ENCODE results near the gene RASGRF1. TPM values are rescaled to one million over a fixed set of nuclear protein-coding genes. Genes with fewer than 3 reads are reported as not detected.

Gene RASGRF1
- total RNA-seq, 1 donor from 2014 or later, result not detected

- peaks cover 1% of the 10 kb centered on the region for H3K27me3 Mint-ChIP-seq (ENCODE audit: unreplicated experiment)
- peaks cover 3% of the 10 kb centered on the region for H3K36me3 Mint-ChIP-seq (ENCODE audit: low read depth, unreplicated experiment)
- H3K27ac Mint-ChIP-seq (ENCODE audit: unreplicated experiment), result no peak overlapping the region
- no peak overlapping the region for H3K4me3 Mint-ChIP-seq (ENCODE audit: unreplicated experiment)
- H3K9me3 Mint-ChIP-seq (ENCODE audit: unreplicated experiment), result no peaks in the 10 kb centered on the region
- H3K4me1 Mint-ChIP-seq (ENCODE audit: unreplicated experiment), result no peaks in the 10 kb centered on the region
- no peak for DNase-seq (ENCODE audit: low spot score)
- TF ChIP-seq CTCF (IDR thresholded peaks at IDR 0.05; ENCODE audit: unreplicated experiment), result no peak
These were observed 31.5 kb downstream of the RASGRF1 start for GRCh38 chr15:79059081-79059572.

- TF ChIP-seq CTCF (IDR thresholded peaks at IDR 0.05; ENCODE audit: unreplicated experiment), result no peak
- no peaks in the 10 kb centered on the region for H3K4me1 Mint-ChIP-seq (ENCODE audit: unreplicated experiment)
- no peak for DNase-seq (ENCODE audit: low spot score)
- peaks cover 2% of the 10 kb centered on the region for H3K27me3 Mint-ChIP-seq (ENCODE audit: unreplicated experiment)
- no peak overlapping the region for H3K4me3 Mint-ChIP-seq (ENCODE audit: unreplicated experiment)
- H3K36me3 Mint-ChIP-seq (ENCODE audit: low read depth, unreplicated experiment), result peaks cover 3% of the 10 kb centered on the region
- no peaks in the 10 kb centered on the region for H3K9me3 Mint-ChIP-seq (ENCODE audit: unreplicated experiment)
- no peak overlapping the region for H3K27ac Mint-ChIP-seq (ENCODE audit: unreplicated experiment)
These were observed 32.2 kb downstream of the RASGRF1 start for GRCh38 chr15:79058260-79058850.

DNA sequence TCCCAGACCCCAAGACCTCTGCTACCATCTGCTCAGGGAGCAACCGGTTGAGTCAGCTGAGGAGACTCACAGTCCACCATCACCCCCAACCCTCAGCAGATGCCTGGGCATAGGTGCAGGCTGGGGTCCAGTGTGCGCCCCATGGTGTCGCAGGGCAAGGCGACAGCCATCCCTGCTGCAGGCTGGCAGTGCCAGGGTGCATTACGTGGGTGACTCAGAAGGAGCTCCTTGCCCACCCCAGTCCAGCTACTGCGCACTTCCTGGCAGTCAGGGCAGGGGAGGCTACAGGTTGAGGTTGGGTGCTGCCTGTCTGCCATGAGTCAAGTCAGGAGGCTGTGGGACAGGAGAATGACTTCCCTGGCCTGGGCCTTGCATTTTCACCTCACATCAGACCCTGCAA is 33.5 kb downstream of the RASGRF1 start:
- TF ChIP-seq CTCF (IDR thresholded peaks at IDR 0.05; ENCODE audit: unreplicated experiment), result no peak
- Mint-ChIP-seq H3K4me1 (ENCODE audit: unreplicated experiment) (no peaks in the 10 kb centered on the region), H3K27me3 (ENCODE audit: unreplicated experiment) (peaks cover 4% of the 10 kb centered on the region), H3K9me3 (ENCODE audit: unreplicated experiment) (no peaks in the 10 kb centered on the region), H3K27ac (ENCODE audit: unreplicated experiment) (no peak overlapping the region), H3K4me3 (ENCODE audit: unreplicated experiment) (no peak overlapping the region), H3K36me3 (ENCODE audit: low read depth, unreplicated experiment) (peaks cover 3% of the 10 kb centered on the region)
- no peak for DNase-seq (ENCODE audit: low spot score)

GRCh38 chr15:79054350-79054749 is 36.2 kb downstream of the RASGRF1 start:
- H3K27me3 Mint-ChIP-seq (ENCODE audit: unreplicated experiment), result peaks cover 6% of the 10 kb centered on the region

More at GRCh38 chr15:79054350-79054749, 36.2 kb downstream of the RASGRF1 start:
- no peak for TF ChIP-seq CTCF (IDR thresholded peaks at IDR 0.05; ENCODE audit: unreplicated experiment)
- Mint-ChIP-seq H3K36me3 (ENCODE audit: low read depth, unreplicated experiment) (peaks cover 3% of the 10 kb centered on the region), H3K4me3 (ENCODE audit: unreplicated experiment) (no peak overlapping the region), H3K9me3 (ENCODE audit: unreplicated experiment) (no peaks in the 10 kb centered on the region), H3K27ac (ENCODE audit: unreplicated experiment) (peak overlapping the region; percentile 10), H3K4me1 (ENCODE audit: unreplicated experiment) (no peaks in the 10 kb centered on the region)
- no peak for DNase-seq (ENCODE audit: low spot score)
